GM10266 (cell line): ENCODE measurements around the gene PEX11G.

Source experiments
- DNase-seq: peaks from one replicate; pipeline ENCODE4 v3.0.0; 2012; ENCODE audit errors: extremely low spot score
- CTCF ChIP-seq: IDR thresholded peaks from 2 replicates; pipeline ENCODE4 v1.5.1; 2012; ENCODE audit warnings: mild to moderate bottlenecking, low read depth; ENCODE audit not compliant: control insufficient read depth, insufficient read depth; ENCODE audit errors: missing control alignments

Gene PEX11G

DNA sequence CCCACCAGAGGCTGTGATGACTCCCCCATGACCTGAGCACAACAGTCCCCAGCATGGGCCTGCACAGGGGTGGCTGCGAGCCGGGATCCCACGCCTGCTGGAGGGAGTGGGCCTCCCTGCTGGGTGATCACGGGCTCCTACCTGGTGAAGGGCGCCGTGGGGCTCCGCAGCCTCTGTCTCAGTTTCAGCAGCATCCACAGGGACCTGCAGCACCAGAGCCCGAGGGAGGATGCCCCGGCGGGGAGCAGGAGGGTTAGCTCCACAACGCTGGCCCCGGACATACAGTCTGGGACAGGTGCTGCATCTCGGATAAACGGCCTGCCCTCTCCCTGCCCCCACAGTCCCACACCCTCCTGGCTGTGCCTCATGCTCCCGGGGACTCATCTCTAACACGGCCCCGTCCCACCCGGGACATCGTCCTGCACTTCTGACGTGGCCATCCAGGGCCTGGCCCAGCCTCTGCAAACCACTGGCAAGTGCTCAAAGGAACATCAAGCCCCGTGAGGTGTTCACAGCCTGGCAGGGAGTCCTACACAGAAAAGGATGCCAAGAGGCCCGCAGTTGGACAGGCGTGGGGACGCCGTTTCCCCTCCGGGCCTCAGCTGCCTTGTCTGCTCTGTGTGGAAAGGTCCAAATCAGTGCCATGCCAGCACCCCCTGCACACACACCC is 10.5 kb downstream of the PEX11G start:
- DNase-seq = no peak

GRCh38 chr19:7477758-7478157 is 11.1 kb downstream of the PEX11G start:
- no peak for DNase-seq
- no peak for TF ChIP-seq CTCF

More for the DNA sequence above, 10.5 kb downstream of the PEX11G start:
- TF ChIP-seq CTCF = no peak

- no peak for DNase-seq
- TF ChIP-seq CTCF = no peak
These were observed 11.9 kb downstream of the PEX11G start for GRCh38 chr19:7476777-7477494.

DNA sequence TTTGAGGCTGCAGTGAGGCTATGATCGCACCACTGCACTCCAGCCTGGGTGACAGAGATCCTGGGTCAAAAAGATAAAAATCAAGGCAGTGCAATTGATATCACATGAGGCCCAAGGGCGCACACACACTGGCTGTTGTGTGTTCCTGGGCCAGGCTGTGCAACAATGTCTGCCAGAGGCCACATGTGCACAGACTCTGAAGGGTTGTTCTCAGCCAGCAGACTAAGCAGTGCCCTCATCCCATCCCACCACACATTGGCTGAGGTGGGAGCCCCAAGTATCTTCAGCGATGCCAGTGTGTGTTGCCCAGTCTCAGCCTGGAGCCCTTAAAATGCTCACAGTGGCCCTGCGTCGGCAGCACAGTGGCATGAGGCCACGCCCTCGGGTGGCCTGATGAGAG is 12.6 kb downstream of the PEX11G start:
- DNase-seq = no peak
- no peak for TF ChIP-seq CTCF

DNA sequence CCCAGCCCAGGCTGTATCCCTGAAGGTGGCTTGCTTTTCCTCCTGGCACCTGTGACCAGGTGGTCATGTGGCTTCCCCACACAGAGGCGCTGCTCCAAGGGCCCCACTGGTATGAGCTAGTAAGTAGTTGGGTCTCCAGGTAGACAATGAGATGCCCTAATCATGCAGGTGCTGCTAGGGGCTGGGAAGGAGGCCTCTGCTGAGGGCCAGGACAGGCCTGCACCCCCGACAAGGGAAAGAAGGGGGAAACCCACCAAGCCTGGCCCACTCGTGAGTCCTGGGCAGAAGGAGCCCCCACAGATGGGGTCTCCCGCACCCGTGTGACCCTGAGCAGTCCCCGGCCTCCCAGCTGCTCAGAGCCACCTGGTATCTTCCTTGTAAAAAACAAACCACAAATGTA is 13.2 kb downstream of the PEX11G start:
- no peak for DNase-seq
- no peak for TF ChIP-seq CTCF

DNA sequence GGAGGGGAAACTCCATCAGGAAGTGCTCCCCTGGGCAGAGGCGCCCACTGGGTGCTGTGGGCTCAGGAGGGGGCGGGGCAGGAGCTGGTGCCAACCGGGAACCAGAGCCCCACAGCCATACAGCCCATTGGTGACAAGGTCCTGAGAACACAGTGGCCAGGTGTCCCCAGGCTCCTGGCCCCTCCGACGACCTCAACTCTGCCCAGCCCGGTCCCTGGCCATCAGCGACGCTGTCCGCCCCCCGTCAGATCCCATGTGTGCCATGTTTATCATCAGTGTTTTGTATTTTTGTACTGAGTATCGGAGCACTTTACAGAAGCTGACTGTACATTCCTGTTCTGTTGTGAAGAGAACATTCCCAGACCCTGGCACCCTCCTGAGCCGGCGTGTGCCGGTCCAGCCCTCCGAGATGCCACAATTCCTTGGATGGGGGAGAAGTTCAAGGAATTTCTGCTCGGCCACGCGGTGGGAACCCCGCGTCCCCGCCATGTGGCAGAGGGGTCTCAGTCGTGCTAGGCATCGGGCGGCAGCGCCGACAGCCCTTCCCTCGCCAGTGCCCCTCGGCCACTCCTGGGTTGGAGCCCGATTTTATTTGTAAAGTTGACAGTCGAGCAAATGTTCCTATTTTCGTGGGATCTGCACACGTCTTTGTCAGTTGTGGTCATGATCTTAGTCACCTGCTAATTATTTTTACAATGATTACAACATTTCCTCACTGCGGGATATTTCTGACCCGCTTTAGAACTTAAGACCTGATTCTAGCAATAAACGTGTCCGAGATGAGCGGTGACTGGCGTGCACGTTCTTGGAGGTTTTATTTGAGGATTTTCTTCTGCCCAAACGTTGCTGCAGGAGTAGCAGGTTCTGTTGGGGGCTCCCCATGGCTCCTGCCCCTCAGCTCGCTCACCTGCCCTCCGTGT is 16.9 kb downstream of the PEX11G start:
- no peak for DNase-seq
- TF ChIP-seq CTCF = no peak
